ENCODE measurements around the gene LEAP2.

GRCh38 chr5:132832612-132833011 is 40.9 kb upstream of the LEAP2 start:
- TF ChIP-seq CTCF (conservative IDR thresholded peaks at IDR 0.05 in 1 of 2, IDR thresholded peaks at IDR 0.05 in 1 of 2; ENCODE audit: low read depth in 1 of 2, low read length in 2 of 2) (no peak), EZH2 (IDR thresholded peaks at IDR 0.05; ENCODE audit: low read length, missing control alignments) (no peak)
